Karpas-422 (cell line): ENCODE results near the gene SLCO3A1. TPM values are rescaled to one million over a fixed set of nuclear protein-coding genes. Genes with fewer than 3 reads are reported as not detected.

Experiments
- DNase-seq: peaks from one replicate; pipeline ENCODE4 v3.0.0-alpha.2; 2015
- H2AFZ ChIP-seq: fragments of 200-600 bp; sonication (generic); 2 replicates; pipeline ENCODE4 v1.6.1; 2014; ENCODE audit warnings: antibody characterized with exemption, low read length, mixed read lengths
- H3K27ac ChIP-seq: fragments of 200-600 bp; sonication (generic); 2 replicates; pipeline ENCODE4 v1.5.1; 2014; ENCODE audit warnings: mild to moderate bottlenecking, low read length, moderate library complexity
- H3K27me3 ChIP-seq: fragments of 200-600 bp; sonication (generic); 2 replicates; pipeline ENCODE4 v1.6.1; 2014; ENCODE audit warnings: low read length, mixed read lengths
- H3K36me3 ChIP-seq: fragments of 200-600 bp; sonication (generic); 2 replicates; pipeline ENCODE4 v1.6.1; 2014; ENCODE audit warnings: low read length, mixed read lengths; ENCODE audit not compliant: insufficient read depth
- H3K4me1 ChIP-seq: fragments of 200-600 bp; sonication (generic); 2 replicates; pipeline ENCODE4 v1.6.1; 2014; ENCODE audit warnings: mild to moderate bottlenecking, low read length, mixed read lengths
- H3K4me2 ChIP-seq: fragments of 200-600 bp; sonication (generic); 2 replicates; pipeline ENCODE4 v1.6.1; 2014; ENCODE audit warnings: low read length, low read depth, mild to moderate bottlenecking; ENCODE audit not compliant: poor library complexity, severe bottlenecking
- H3K4me3 ChIP-seq: fragments of 200-600 bp; sonication (generic); 2 replicates; pipeline ENCODE4 v1.5.1; 2014; ENCODE audit warnings: mild to moderate bottlenecking, antibody characterized with exemption, low read length, mixed read lengths
- H3K79me2 ChIP-seq: fragments of 200-600 bp; sonication (generic); 2 replicates; pipeline ENCODE4 v1.6.1; 2014; ENCODE audit warnings: mild to moderate bottlenecking, low read length, mixed read lengths
- H3K9ac ChIP-seq: fragments of 200-600 bp; sonication (generic); 2 replicates; pipeline ENCODE4 v1.6.0; 2014; ENCODE audit warnings: low read length
- H3K9me2 ChIP-seq: fragments of 200-600 bp; sonication (generic), shearing (Covaris generic); replicated peaks from 2 replicates; pipeline ENCODE4 v1.6.0; 2014; ENCODE audit warnings: mild to moderate bottlenecking, low read length, moderate library complexity; ENCODE audit not compliant: insufficient read depth
- H3K9me3 ChIP-seq: fragments of 300-700, 200-600 bp; sonication (generic); 2 replicates; pipeline ENCODE4 v1.6.1; 2014; ENCODE audit warnings: low read length, mixed read lengths
- H4K20me1 ChIP-seq: fragments of 200-600 bp; sonication (generic); 2 replicates; pipeline ENCODE4 v1.6.1; 2014; ENCODE audit warnings: mild to moderate bottlenecking, antibody characterized with exemption, low read length, low read depth; ENCODE audit not compliant: insufficient read depth
- total RNA-seq: library from RNA; depleted of rRNA; stranded (reverse); fragments of >200 nt; shearing (Covaris generic); gene quantifications from 2 replicates; pipeline ENCODE4 v1.2.3, GENCODE V29; 2014; ENCODE audit warnings: low replicate concordance

Gene SLCO3A1
- total RNA-seq, 1 experiment from 2014 or later, result 36.2 TPM

DNA sequence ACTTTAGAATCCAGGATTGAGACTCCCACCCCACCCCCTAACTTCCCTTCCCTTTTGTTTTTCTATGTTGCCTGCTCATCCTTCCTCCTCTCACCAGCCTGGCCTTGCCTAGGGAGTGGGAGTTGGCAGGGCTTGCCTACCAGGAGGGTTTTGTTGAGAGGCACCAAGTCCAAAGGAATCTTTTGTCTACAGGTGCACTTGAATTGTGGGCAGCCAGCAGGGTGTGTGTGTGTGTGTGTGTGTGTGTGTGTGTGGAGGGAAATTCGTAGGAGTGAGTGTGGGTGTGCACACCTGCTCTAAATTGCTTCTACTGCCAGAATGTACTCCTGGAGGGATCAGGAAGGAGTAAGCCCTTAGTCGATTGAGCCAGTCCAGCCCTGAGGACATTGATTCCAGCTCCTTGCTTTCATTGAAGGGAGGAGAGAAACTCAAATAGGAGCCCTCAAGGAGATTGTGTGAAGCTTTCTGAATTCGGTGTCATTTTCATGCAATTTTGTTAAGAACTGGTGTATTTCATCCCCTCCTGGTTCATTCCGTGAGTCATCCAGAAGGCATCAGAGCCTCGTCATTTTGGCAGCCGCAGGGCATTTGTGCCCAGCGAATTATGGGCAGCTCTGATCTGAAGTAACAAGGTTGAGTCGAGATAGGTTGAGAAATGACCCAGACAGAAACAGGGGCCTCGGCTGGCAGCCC, 112.1 kb downstream of the SLCO3A1 start:
- DNase-seq, result no peak
- no peaks in the 10 kb centered on the region for H3K9me2 ChIP-seq
- no peaks in the 10 kb centered on the region for H3K36me3 ChIP-seq
- H3K79me2 ChIP-seq, result peaks cover 84% of the 10 kb centered on the region
- H3K27me3 ChIP-seq, result no peaks in the 10 kb centered on the region
- H3K4me3 ChIP-seq, result no peak overlapping the region
- H3K9ac ChIP-seq, result peak overlapping the region; percentile 7; the same call in 1 of the 2 replicates
- no peak overlapping the region for H2AFZ ChIP-seq
- H3K9me3 ChIP-seq, result no peaks in the 10 kb centered on the region
- peak overlapping the region; percentile 39 for H3K4me2 ChIP-seq
- H4K20me1 ChIP-seq, result peaks cover 12% of the 10 kb centered on the region; the same call in 1 of the 2 replicates
- no peak overlapping the region for H3K27ac ChIP-seq
- H3K4me1 ChIP-seq, result peaks cover 66% of the 10 kb centered on the region

DNA sequence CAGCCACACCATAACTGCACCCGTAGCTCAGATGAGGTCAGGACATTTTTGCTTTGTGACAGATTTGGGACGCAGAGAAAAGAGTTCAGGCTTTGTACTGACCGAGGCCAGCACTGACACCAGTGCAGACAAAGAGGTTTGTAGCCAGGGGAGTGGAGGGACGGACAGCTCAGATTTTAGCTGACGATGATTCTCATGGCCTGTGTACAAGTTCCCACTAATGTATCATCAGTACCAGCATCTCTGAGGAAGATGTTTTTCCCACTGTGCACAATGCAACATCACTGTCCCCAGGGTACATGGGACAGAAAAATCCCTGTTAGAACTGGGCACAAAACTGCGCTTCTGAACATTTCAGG, 112.7 kb downstream of the SLCO3A1 start:
- H3K79me2 ChIP-seq, result peaks cover 89% of the 10 kb centered on the region
- DNase-seq, result no peak
- no peaks in the 10 kb centered on the region for H3K9me3 ChIP-seq
- no peaks in the 10 kb centered on the region for H3K9me2 ChIP-seq
- H3K9ac ChIP-seq, result peak overlapping the region; percentile 8; the same call in 1 of the 2 replicates
- no peak overlapping the region for H3K4me3 ChIP-seq
- peak overlapping the region; percentile 39 for H3K4me2 ChIP-seq
- H2AFZ ChIP-seq, result no peak overlapping the region
- H4K20me1 ChIP-seq, result peaks cover 12% of the 10 kb centered on the region; the same call in 1 of the 2 replicates
- H3K27me3 ChIP-seq, result no peaks in the 10 kb centered on the region
- H3K27ac ChIP-seq, result peak overlapping the region; percentile 52; the same call in 1 of the 2 replicates
- peaks cover 68% of the 10 kb centered on the region for H3K4me1 ChIP-seq
- no peaks in the 10 kb centered on the region for H3K36me3 ChIP-seq

DNA sequence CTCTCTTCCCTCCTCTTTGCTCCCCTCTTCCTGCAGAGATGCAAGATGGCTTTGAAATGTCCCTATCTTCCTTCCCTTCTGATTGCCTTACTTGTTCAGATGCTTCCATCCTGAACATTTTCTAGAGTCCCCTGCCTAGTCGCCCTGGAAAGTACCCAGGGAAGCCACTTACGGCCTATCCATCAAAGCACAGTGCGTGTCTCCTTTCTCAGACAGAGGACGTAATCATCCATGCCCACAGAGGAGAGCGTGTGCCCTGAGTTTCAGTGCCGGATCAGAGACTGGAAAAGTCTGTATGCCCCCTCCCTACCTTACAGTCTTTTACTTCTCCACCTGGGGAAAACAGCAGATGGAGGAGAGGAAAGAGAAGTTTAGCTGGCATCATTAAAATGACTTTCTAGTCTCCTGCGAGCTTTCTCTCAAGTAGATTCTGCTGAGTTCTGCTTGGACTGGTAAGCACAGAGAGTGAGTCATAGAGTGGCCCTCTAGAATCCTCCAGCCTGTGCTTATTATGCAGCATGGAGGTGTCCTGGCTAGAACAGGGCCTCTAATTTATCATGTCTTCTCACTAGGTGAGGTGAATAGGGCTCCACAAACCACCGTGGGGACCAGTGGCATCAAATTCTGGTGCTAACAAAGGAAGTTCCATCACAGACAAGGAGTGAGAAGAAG, 114.6 kb downstream of the SLCO3A1 start:
- Histone ChIP-seq H3K9me2 (no peaks in the 10 kb centered on the region), H3K79me2 (peaks cover 99% of the 10 kb centered on the region), H3K36me3 (no peaks in the 10 kb centered on the region), H2AFZ (no peak overlapping the region), H3K4me2 (peak overlapping the region; percentile 39), H4K20me1 (peaks cover 20% of the 10 kb centered on the region; the same call in 1 of the 2 replicates), H3K9me3 (no peaks in the 10 kb centered on the region), H3K27ac (peak overlapping the region; percentile 25; the same call in 1 of the 2 replicates), H3K4me3 (no peak overlapping the region), H3K27me3 (no peaks in the 10 kb centered on the region), H3K9ac (no peak overlapping the region), H3K4me1 (peaks cover 72% of the 10 kb centered on the region)
- DNase-seq, result no peak

DNA sequence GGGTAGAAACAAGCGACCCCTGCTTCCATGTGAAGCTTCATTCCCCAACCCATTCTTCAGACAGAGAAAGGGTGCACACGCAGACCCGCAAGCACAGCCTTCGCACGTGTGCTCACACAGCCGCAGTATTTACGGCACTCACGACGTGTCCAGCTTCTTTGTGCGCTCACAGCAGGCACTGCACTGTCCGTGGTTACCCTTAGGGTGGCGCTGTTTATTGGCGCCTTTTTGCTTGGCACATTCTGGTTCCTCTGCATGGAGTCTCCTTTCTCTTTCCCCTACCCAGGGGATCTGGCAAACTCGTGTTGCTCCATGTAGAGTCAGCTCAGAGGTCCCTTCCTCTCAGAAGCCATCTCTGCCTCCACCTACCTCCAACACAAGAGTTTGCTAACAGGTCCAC, 115.1 kb downstream of the SLCO3A1 start:
- peaks cover 100% of the 10 kb centered on the region for H3K79me2 ChIP-seq
- no peaks in the 10 kb centered on the region for H3K27me3 ChIP-seq
- H4K20me1 ChIP-seq, result peaks cover 23% of the 10 kb centered on the region; the same call in 1 of the 2 replicates
- no peaks in the 10 kb centered on the region for H3K36me3 ChIP-seq
- DNase-seq, result no peak
- peaks cover 77% of the 10 kb centered on the region for H3K4me1 ChIP-seq
- no peaks in the 10 kb centered on the region for H3K9me2 ChIP-seq
- H3K4me3 ChIP-seq, result no peak overlapping the region
- H3K9ac ChIP-seq, result no peak overlapping the region
- H3K4me2 ChIP-seq, result peak overlapping the region; percentile 39
- H3K27ac ChIP-seq, result no peak overlapping the region; the same call in 1 of the 2 replicates
- no peak overlapping the region for H2AFZ ChIP-seq
- no peaks in the 10 kb centered on the region for H3K9me3 ChIP-seq

GRCh38 chr15:91970142-91970541, 116.6 kb downstream of the SLCO3A1 start:
- Histone ChIP-seq H2AFZ (no peak overlapping the region), H3K4me1 (peaks cover 80% of the 10 kb centered on the region), H3K27me3 (no peaks in the 10 kb centered on the region), H3K36me3 (no peaks in the 10 kb centered on the region), H3K4me2 (peak overlapping the region; percentile 45), H3K9me3 (no peaks in the 10 kb centered on the region), H3K4me3 (peak overlapping the region; percentile 29), H3K9ac (peak overlapping the region; percentile 15; the same call in 1 of the 2 replicates), H4K20me1 (peaks cover 28% of the 10 kb centered on the region; the same call in 1 of the 2 replicates), H3K27ac (peak overlapping the region; percentile 70), H3K79me2 (peaks cover 100% of the 10 kb centered on the region), H3K9me2 (no peaks in the 10 kb centered on the region)
- DNase-seq, result no peak

DNA sequence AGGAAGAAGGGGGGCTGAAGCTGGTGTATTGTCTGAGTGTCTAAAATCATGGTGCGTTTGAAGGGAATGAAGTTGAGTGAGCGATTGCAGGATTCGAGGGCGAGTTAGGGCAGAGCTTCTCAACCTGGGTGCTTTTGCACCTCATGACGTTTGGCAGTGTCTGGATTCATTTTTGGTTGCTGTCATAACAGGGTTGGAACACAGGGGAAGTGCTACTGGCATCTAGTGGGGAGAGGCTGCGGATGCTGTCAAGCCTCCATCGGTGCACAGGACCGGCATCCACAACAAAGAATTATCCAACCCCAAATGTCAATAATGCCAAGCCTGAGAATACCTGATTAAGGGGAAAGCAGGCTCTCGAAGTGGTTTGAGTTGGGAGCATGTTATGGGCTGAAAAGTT, 120.0 kb downstream of the SLCO3A1 start:
- Histone ChIP-seq H3K4me3 (no peak overlapping the region), H3K9ac (no peak overlapping the region), H3K79me2 (peaks cover 100% of the 10 kb centered on the region), H4K20me1 (peaks cover 34% of the 10 kb centered on the region), H3K27me3 (no peaks in the 10 kb centered on the region), H3K4me2 (no peak overlapping the region), H2AFZ (no peak overlapping the region), H3K9me3 (no peaks in the 10 kb centered on the region), H3K27ac (no peak overlapping the region), H3K4me1 (peaks cover 61% of the 10 kb centered on the region), H3K36me3 (no peaks in the 10 kb centered on the region), H3K9me2 (no peaks in the 10 kb centered on the region)
- DNase-seq, result no peak

- Histone ChIP-seq H2AFZ (no peak overlapping the region), H3K4me3 (no peak overlapping the region), H4K20me1 (peaks cover 34% of the 10 kb centered on the region), H3K27me3 (no peaks in the 10 kb centered on the region), H3K4me1 (peaks cover 57% of the 10 kb centered on the region), H3K27ac (peak overlapping the region; percentile 33; the same call in 1 of the 2 replicates), H3K9ac (no peak overlapping the region), H3K79me2 (peaks cover 99% of the 10 kb centered on the region), H3K4me2 (peak overlapping the region; percentile 18), H3K9me2 (no peaks in the 10 kb centered on the region), H3K9me3 (no peaks in the 10 kb centered on the region), H3K36me3 (no peaks in the 10 kb centered on the region)
- DNase-seq, result no peak
Observed at GRCh38 chr15:91974321-91974720, 120.8 kb downstream of the SLCO3A1 start.

DNA sequence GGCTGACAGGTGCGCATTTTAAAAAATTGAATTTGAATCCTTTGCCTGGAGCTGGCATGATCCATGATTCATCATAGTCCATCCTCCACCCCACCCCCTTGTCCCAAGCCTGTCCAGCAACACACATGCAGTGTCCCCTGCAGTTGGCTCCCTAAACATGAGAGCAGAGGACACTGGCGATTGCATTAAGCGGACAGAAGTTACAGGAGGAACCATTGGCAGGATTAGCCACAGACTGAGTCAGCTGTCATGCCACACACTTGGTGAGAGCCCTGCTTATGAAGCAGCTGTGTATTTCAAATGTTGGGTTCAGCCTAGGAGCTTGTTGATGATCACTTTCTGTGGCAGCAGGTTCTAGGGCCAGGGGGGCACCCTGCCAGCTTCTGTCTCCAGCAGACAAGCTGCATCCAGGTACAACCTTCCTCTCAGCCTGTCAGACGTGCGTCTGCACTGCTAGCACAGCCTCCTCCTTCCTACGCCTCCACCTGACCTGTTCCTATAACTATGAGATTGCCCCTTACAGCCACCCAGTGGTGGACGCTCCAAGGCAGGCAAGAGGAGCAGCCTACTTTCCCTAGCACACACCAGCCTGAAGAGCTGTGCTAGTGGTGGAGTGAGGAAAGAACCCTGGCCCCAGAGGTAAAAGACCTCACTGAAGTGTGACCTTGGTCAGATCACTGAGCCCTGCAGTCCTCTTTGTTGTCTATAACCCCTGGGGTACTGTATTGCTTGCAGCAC, 121.9 kb downstream of the SLCO3A1 start:
- DNase-seq, result no peak
- Histone ChIP-seq H3K4me2 (peak overlapping the region; percentile 18), H3K79me2 (peaks cover 99% of the 10 kb centered on the region), H3K27me3 (no peaks in the 10 kb centered on the region), H4K20me1 (peaks cover 37% of the 10 kb centered on the region), H3K4me1 (peaks cover 46% of the 10 kb centered on the region), H3K9me3 (no peaks in the 10 kb centered on the region), H3K27ac (peak overlapping the region; percentile 33), H2AFZ (no peak overlapping the region), H3K4me3 (no peak overlapping the region), H3K36me3 (no peaks in the 10 kb centered on the region), H3K9me2 (no peaks in the 10 kb centered on the region), H3K9ac (peak overlapping the region; percentile 48)
